B cell (primary cell): Measurements from ENCODE around the gene KRT72.

Source experiments
- CTCF ChIP-seq: fragments of 200-600 bp; IDR thresholded peaks from one replicate; pipeline ENCODE4 v1.8.0; 2022; ENCODE audit warnings: antibody characterized with exemption, mild to moderate bottlenecking
- EZH2 ChIP-seq: IDR thresholded peaks from 2 replicates; pipeline ENCODE4 v1.6.1; 2012; ENCODE audit warnings: borderline replicate concordance, low read depth, mild to moderate bottlenecking, moderate library complexity, low read length; ENCODE audit not compliant: insufficient read depth, poor library complexity, severe bottlenecking

- TF ChIP-seq EZH2 (no peak), CTCF (no peak)
These were observed 62.0 kb downstream of the KRT72 start for GRCh38 chr12:52539083-52539820.
